Neural cell (in vitro differentiated cells): Measurements from ENCODE around the gene BLOC1S5. TPM values are rescaled to one million over a fixed set of nuclear protein-coding genes. Genes with fewer than 3 reads are reported as not detected.
"Not testable (repeated sequence)": the region's sequence is repeated elsewhere in the genome, so short reads cannot be mapped to it uniquely, and the experiment has no call there.

Experiments
- H2AFZ ChIP-seq: fragments of 200-600, 300-800 bp; sonication (generic), shearing (Covaris generic); 2 replicates; pipeline ENCODE4 v1.6.0; 2014; ENCODE audit warnings: low read depth, mild to moderate bottlenecking, antibody characterized with exemption, low read length, moderate library complexity
- H3F3A ChIP-seq: fragments of 200-600 bp; shearing (Covaris generic); 2 replicates; pipeline ENCODE4 v1.6.1; 2016; ENCODE audit warnings: mild to moderate bottlenecking, moderate library complexity, mixed read lengths, antibody characterized with exemption, low read length; ENCODE audit not compliant: insufficient read depth, poor library complexity, severe bottlenecking
- H3K27ac ChIP-seq: fragments of 200-600, 300-800 bp; sonication (generic), shearing (Covaris generic); 2 replicates; pipeline ENCODE4 v1.5.1; 2014; ENCODE audit warnings: mild to moderate bottlenecking, low read length, moderate library complexity
- H3K27me3 ChIP-seq: fragments of 300-800, 200-600 bp; sonication (generic), shearing (Covaris generic); 2 replicates; pipeline ENCODE4 v1.6.0; 2014; ENCODE audit warnings: mild to moderate bottlenecking, low read depth, low read length, moderate library complexity; ENCODE audit not compliant: insufficient read depth
- H3K36me3 ChIP-seq: fragments of 300-800, 200-600 bp; sonication (generic), shearing (Covaris generic); 2 replicates; pipeline ENCODE4 v1.5.1; 2014; ENCODE audit warnings: mild to moderate bottlenecking, antibody characterized with exemption, low read length, moderate library complexity; ENCODE audit not compliant: insufficient read depth
- H3K4me2 ChIP-seq: fragments of 300-800, 200-600 bp; sonication (generic), shearing (Covaris generic); 2 replicates; pipeline ENCODE4 v1.6.0; 2014; ENCODE audit warnings: mild to moderate bottlenecking, low read length
- H3K4me3 ChIP-seq: fragments of 300-800, 200-600 bp; sonication (generic), shearing (Covaris generic); 2 replicates; pipeline ENCODE4 v1.5.1; 2014; ENCODE audit warnings: mild to moderate bottlenecking, low read length, moderate library complexity
- H3K79me2 ChIP-seq: fragments of 200-600 bp; shearing (Covaris generic); replicated peaks from 2 replicates; pipeline ENCODE4 v1.6.0; 2014; ENCODE audit warnings: mild to moderate bottlenecking, low read length, moderate library complexity; ENCODE audit not compliant: insufficient read depth
- H3K9ac ChIP-seq: fragments of 300-800, 200-600 bp; sonication (generic), shearing (Covaris generic); 2 replicates; pipeline ENCODE4 v1.6.1; 2016; ENCODE audit warnings: mild to moderate bottlenecking, low read length, mixed read lengths
- H3K9me2 ChIP-seq: fragments of 200-600 bp; shearing (Covaris generic); 2 replicates; pipeline ENCODE4 v1.6.1; 2016; ENCODE audit warnings: mild to moderate bottlenecking, low read length, mixed read lengths; ENCODE audit not compliant: insufficient read depth
- H3K9me3 ChIP-seq: fragments of 200-600, 300-800 bp; sonication (generic), shearing (Covaris generic); 2 replicates; pipeline ENCODE4 v1.6.1; 2016; ENCODE audit warnings: mild to moderate bottlenecking, mixed run types, low read length, moderate library complexity, mixed read lengths
- H4K20me1 ChIP-seq: fragments of 200-600 bp; shearing (Covaris generic); 2 replicates; pipeline ENCODE4 v1.6.1; 2016; ENCODE audit warnings: mild to moderate bottlenecking, mixed run types; ENCODE audit not compliant: insufficient read depth
- CTCF ChIP-seq: fragments of 450-650 bp; IDR thresholded peaks from 2 replicates; pipeline ENCODE4 v1.5.1; 2014; ENCODE audit warnings: antibody characterized with exemption, mild to moderate bottlenecking, moderate library complexity; ENCODE audit not compliant: poor library complexity, severe bottlenecking
- EP300 ChIP-seq: fragments of 450-650 bp; conservative IDR thresholded peaks from 2 replicates; pipeline ENCODE4 v1.6.1; 2014; ENCODE audit warnings: antibody characterized with exemption, mild to moderate bottlenecking, moderate library complexity; ENCODE audit not compliant: poor library complexity, severe bottlenecking
- EZH2 ChIP-seq: fragments of 200-600, 300-800 bp; shearing (Covaris generic), sonication (generic); IDR thresholded peaks from 2 replicates; pipeline ENCODE4 v1.6.1; 2014; ENCODE audit warnings: antibody characterized with exemption, low read length, borderline replicate concordance, mild to moderate bottlenecking; ENCODE audit not compliant: insufficient read depth, poor library complexity, severe bottlenecking
- MXI1 ChIP-seq: fragments of 450-650 bp; conservative IDR thresholded peaks from 2 replicates; pipeline ENCODE4 v1.6.1; 2014; ENCODE audit warnings: antibody characterized with exemption, mild to moderate bottlenecking; ENCODE audit not compliant: poor library complexity, severe bottlenecking
- POLR2AphosphoS5 ChIP-seq: IDR thresholded peaks from 2 replicates; pipeline ENCODE4 v1.6.1; 2012
- RAD21 ChIP-seq: fragments of 450-650 bp; conservative IDR thresholded peaks from 2 replicates; pipeline ENCODE4 v1.6.1; 2014; ENCODE audit warnings: antibody characterized with exemption, mild to moderate bottlenecking, moderate library complexity
- REST ChIP-seq: IDR thresholded peaks from 2 replicates; pipeline ENCODE4 v1.6.1; 2012; ENCODE audit warnings: borderline replicate concordance
- SMC3 ChIP-seq: fragments of 450-650 bp; conservative IDR thresholded peaks from 2 replicates; pipeline ENCODE4 v1.6.1; 2014; ENCODE audit warnings: antibody characterized with exemption, mild to moderate bottlenecking, moderate library complexity; ENCODE audit not compliant: poor library complexity
- TAF1 ChIP-seq: IDR thresholded peaks from 2 replicates; pipeline ENCODE4 v1.6.1; 2012; ENCODE audit warnings: low read depth
- polyA plus RNA-seq: library from polyadenylated mRNA; depleted of rRNA; stranded (reverse); fragments of >200 nt; gene quantifications from 2 replicates; pipeline ENCODE4 v1.2.3, GENCODE V29; 2014

The BLOC1S5 gene
- polyA plus RNA-seq, 1 donor from 2014 or later = 12.2 TPM

GRCh38 chr6:7991536-7991935 lies 72.7 kb downstream of the BLOC1S5 start:
- Histone ChIP-seq H3K9me3 (no peaks in the 10 kb centered on the region), H3K27ac (no peak overlapping the region), H3K36me3 (no peaks in the 10 kb centered on the region), H3K4me3 (no peak overlapping the region), H3K9ac (no peak overlapping the region), H3K4me2 (no peak overlapping the region), H4K20me1 (no peaks in the 10 kb centered on the region), H2AFZ (no peak overlapping the region), H3K79me2 (no peaks in the 10 kb centered on the region), H3F3A (no peaks in the 10 kb centered on the region), H3K9me2 (no peaks in the 10 kb centered on the region), H3K27me3 (no peaks in the 10 kb centered on the region)
- TF ChIP-seq SMC3 (no peak), TAF1 (no peak), CTCF (no peak), MXI1 (no peak), REST (no peak), POLR2AphosphoS5 (no peak), EZH2 (no peak), EP300 (no peak), RAD21 (no peak)

- Histone ChIP-seq H2AFZ (no peak overlapping the region), H3K4me3 (no peak overlapping the region), H3K9me3 (no peaks in the 10 kb centered on the region), H3K9ac (no peak overlapping the region), H3K27me3 (no peaks in the 10 kb centered on the region), H4K20me1 (no peaks in the 10 kb centered on the region), H3K9me2 (no peaks in the 10 kb centered on the region), H3K79me2 (no peaks in the 10 kb centered on the region), H3K36me3 (no peaks in the 10 kb centered on the region), H3F3A (no peaks in the 10 kb centered on the region), H3K27ac (no peak overlapping the region), H3K4me2 (no peak overlapping the region)
- TF ChIP-seq EP300 (no peak), CTCF (no peak), TAF1 (no peak), EZH2 (no peak)
Measured at GRCh38 chr6:7986219-7986618, 78.0 kb downstream of the BLOC1S5 start.

GRCh38 chr6:7983967-7984366 lies 80.2 kb downstream of the BLOC1S5 start:
- H3K27me3 ChIP-seq, H3F3A ChIP-seq, H3K27ac ChIP-seq, H3K9me2 ChIP-seq, H3K79me2 ChIP-seq, H3K4me2 ChIP-seq, H3K9me3 ChIP-seq, H3K9ac ChIP-seq, H3K4me3 ChIP-seq, H4K20me1 ChIP-seq, H2AFZ ChIP-seq, H3K36me3 ChIP-seq: not testable (repeated sequence)
